Measurements from ENCODE around the gene PLPP6.
"Not testable (repeated sequence)": the region's sequence is repeated elsewhere in the genome, so short reads cannot be mapped to it uniquely, and the experiment has no call there.

Gene PLPP6

DNA sequence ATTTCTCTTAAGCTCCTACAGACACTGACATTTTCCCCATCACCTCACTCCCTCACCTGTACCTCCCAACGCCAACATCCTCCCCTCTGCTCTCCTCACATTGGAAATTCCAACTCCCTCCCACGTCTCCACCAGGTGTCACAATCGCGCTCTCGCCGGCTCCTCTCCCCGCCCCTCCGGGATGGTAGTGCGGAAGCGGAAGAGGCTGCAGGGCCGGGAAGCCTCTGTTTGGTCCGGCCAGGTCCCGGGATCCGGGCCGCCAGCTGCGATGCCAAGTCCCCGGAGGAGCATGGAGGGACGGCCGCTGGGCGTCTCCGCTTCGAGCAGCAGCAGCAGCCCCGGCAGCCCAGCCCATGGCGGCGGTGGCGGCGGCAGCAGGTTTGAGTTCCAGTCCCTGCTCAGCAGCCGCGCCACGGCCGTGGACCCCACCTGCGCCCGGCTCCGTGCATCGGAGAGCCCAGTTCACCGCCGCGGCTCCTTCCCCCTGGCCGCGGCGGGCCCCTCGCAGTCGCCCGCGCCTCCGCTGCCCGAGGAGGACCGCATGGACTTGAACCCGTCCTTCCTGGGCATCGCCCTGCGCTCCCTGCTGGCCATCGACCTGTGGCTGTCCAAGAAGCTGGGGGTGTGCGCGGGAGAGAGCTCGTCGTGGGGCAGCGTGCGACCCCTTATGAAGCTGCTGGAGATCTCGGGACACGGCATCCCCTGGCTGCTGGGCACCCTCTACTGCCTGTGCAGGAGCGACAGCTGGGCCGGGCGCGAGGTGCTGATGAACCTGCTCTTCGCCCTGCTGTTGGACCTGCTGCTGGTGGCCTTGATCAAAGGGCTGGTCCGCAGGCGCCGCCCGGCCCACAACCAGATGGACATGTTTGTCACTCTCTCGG is at the start of gene PLPP6:
PLPP6 (plus strand) TSS at position 187 of the 881 bp plus-strand sequence; CDS start at position 269, 82 bp downstream.
- peak; percentile 67 to 77 for DNase-seq

DNA sequence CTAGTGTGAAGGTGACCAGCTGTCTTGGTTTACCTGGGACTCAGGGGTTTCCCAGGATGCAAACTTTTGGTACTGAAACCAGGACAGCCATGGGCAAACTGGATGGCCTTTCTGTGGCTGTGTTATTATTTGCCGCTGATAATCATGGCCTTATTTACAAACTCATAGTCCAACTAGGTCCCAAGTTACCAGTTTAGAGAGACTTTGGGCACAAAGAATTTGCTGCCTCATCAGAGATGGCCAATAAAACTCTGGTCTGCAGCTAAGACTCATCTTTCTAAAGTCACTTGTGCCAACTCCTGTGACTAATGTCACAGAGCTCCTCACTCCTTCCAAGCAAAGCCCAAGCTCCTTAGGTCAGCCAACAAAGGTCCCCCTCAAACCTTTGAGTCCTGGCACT is 47.5 kb upstream of the PLPP6 start:
- no peak for DNase-seq

DNA sequence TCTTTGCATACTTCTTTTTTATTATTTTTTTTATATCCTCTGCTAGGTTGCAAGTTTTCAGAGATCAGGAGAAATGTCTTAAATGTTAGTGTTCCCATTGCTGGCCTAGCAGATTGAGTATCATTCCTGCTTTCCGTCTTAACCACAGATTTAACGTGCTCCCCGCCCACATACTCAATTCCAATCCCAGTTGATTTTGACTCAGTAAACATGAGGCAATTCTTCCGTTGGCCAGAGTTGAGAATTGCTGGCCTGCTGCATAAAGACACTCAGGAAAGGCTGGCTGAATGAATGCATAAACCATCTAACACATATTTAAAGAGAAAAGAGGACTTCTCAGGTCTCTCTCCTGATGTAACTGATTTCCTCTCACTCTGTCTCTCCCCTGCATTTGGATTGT is 46.8 kb upstream of the PLPP6 start:
- no peak for DNase-seq

DNA sequence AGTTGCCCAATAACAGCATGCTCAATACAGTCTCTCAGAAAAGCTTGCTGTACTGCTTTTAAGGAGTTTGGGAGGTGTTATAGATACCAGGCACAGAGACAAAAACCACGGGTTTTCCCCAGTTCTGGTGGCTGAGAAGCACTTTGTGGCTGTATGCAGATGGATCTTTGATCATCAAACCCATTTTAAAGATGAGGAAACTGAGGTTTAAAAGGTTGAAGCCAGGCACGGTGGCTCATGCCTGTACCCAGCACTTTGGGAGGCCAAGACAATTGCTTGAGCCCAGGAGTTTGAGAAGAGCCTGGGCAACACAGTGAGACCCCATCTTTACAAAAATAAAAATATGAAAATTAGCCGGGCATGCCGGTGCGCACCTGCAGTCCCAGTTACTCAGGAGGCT is 46.3 kb upstream of the PLPP6 start:
- DNase-seq: no peak

DNA sequence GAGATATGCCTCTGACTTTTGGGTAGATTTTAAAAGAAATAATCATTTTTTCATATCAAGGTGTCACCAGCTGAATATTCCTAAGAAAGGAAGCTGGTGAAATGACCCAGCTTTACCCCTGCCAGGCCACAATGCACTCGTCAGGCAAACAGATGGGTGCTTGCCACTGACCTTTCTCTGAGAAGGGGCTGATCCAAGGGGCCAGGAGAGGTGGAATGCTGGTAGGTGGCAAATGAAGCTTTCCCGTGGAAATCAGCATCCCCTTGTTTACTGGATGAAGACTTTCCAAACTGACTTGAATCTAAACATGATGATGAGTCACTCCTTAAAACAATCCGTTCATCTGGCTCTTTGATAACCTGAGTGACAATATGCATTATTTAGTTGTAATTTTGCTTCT is 44.3 kb upstream of the PLPP6 start:
- DNase-seq: no peak

DNA sequence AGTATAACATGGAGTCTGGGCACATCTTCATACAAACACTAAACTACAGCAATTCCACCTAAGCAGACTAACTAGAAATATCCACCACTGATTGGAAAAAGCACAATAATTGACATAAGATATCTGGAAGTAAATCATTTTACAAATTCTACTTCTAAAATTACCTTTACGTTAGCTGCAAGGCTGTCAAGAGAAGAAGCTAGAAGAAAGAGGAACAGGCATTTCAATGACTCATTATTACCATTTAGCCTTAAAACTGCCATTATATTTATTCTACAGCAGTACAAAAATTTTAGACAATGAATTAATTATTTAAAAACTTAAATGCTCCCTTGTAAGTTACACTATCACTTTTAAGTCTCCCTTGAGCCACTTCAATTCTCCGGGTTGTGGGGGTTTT is 43.4 kb upstream of the PLPP6 start:
- DNase-seq: no peak

DNA sequence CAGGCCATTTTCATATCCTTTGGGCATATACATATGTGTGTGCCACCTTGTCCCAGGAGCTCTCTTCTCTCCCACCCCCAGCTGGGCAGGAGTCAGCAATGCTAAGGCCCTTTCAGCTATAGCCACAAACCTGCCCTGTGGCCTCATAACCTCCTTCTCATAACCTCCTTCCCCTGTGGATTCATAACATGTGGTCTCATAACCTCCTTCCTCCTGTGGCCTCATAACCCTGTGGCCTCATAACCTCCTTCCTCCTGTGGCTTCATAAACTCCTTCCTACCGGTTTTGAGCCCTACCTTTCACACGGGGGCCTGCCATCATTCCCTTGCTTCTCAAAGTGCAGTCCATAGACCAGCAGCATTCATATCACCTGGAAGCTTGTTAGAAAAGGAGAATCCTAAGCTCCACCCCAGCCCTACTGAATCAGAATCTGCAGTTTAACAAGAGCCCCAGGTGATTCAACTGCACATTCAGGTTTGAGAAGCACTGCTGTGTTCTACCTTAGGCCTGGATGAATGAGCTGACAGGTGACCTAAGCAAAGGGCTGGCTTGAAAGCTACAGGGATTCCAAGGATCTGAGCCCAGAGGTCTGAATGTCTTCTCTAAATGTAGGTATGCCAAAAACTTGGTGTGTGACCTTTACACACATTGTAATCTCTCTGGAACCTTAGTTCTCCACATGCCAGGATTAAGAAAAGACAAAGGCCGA is 41.9 kb upstream of the PLPP6 start:
- DNase-seq: no peak

DNA sequence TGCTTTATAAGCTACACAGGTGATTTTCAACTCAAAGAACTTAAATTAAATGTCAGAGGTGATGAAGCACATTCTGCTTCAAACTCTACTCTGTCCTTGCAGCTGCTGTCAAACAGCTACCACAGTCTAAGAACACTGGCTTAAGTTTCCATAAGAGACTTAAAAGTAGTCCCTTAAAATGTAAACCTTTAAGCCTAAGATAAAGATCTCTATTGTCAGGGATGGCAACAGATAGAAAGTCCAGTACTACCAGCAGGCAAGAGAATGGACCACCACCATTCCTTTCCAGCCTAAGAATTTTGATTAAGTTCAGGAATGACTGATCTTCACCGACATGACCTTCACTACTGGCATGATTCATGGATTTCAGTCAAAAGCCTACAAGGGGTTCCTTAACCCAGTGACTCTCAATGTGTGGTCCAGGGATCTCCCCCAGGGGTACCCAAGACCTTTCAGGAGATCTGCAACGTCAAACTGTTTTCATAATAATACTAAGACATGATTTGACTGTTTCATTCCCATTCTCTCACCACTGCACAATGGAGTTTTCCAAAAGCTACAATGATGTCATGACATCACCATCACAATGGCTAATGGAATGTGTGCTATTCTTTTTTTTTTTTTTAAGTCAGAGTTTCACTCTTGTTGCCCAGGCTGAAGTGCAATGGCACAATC is 41.1 kb upstream of the PLPP6 start:
- DNase-seq: no peak

DNA sequence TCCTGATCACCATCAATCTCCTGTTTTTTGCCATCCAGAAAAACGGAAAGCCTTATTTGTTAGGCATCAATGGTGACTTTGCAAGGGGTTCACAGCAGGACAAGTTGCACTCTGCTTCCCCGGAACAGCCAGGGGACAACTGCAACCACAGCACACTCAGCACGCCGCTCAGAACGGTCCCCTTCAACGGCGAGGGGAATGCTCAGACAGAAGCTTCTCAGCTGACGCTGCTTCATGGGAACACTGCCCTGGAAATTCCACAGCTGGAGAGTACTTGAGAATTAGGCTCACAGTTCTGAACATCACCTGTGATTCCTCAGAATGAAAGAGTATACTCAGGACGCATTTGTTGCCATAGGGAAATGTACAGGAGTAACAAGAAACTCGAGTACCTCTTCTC is 40.1 kb upstream of the PLPP6 start:
- DNase-seq: no peak

DNA sequence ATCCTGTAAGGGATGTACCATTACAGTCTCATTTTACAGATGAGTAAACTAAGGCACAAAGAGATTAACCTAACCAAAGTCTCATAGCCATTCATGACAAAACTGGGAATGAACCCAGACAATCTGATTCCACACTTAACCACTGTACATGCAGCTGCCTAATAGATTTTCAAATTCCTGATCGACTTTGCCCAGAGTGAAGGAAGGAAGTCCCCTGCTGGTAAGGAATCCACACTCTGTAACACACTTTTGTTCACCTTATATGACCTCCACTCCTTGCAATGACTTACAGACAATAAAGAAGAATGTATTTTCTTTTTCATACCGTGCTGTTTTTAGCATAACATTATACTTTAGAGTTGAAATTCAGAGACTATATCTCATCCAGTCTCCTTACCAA is 31.3 kb upstream of the PLPP6 start:
- no peak for DNase-seq

DNA sequence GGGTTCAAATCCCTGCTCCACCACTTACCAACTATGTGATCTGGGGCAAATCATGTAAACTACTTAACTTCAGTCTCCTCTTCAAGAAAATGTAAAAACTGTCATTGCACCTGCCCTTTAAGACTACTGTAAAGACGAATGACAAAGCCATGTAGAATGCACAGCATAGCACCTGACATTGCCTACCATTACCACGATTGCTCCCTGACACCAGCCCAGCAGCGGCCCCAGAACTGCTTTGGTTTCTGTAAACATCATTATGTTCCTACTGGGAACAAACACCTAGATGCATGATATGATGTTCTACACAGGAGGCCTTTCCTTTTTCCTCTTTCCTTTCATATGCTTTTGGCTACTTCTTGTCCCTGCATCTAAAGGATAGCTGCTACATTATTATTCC is 23.1 kb upstream of the PLPP6 start:
- no peak for DNase-seq

DNA sequence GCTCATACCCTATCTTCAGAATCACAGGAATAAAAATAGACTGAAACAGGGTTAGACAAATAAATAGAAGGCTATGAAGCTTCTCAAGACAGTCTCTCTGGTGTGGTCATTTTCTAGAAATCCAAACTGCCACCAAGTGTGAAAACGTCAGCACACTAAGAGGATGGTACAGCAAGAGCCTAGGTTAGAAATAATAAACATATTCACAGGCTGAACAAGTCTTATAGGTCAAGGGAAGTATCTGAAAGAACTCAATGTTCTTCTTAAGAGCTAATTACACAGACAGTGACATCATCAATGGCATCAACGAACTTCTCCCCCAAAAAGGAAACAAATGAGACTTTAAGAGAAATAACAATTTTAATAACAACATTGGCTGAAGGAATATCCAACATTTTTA is 22.7 kb upstream of the PLPP6 start:
- no peak for DNase-seq

DNA sequence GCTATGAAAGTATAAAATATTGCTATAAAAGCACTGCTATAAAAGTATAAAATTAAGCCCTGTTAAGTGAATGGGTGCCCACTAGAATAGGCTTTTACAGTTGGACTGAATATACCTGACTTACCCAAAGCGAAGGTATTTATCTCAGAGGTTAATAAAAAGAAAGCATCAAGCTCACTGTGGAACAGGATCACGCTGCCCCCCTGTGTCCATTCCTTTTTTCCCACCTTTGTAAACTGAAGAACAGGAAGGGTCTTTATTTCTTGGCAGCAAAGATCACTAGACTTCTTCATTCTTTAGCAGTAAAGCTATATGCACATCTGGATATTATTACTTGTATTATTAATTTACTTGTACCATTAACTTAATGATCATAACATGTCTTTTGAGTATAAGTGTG is 22.1 kb upstream of the PLPP6 start:
- DNase-seq: no peak

DNA sequence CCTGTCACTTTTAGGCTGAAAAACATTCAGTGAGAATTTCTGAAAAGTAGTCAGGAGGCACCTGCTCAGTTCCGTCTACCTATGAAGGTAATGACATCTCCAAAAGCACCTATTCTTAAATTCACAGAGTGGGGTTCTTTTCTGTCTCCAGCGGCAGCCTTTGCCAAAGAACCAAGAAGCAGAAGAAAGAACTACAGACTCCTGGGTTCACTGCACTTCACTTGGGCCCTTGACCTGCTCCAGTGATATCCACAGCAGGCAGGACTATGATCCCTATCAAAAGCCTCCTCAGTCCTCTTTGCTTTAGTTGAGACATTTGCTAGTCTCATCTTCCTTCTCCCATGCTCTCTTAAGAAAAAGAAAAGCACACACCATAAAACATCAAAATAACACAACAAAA is 19.7 kb upstream of the PLPP6 start:
- no peak for DNase-seq

DNA sequence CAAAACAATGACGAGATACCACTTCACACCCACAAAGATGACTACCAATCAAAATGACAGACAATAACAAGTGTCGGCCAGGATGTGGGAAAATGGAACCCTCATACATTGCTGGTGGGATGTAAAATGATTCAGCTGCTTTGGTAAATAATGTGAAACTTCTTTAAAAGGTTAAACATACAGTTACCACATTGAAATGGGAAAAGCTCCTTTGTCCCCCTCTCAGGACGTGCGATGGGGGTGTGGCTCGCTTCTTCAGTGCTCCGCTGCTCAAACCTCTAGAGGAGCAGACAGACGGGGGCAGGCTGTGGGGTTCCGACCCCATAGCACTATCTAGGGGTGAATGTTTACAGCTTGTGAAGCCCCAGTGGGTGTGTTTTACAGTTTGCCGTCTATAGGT is 8.0 kb upstream of the PLPP6 start:
- DNase-seq: no peak

DNA sequence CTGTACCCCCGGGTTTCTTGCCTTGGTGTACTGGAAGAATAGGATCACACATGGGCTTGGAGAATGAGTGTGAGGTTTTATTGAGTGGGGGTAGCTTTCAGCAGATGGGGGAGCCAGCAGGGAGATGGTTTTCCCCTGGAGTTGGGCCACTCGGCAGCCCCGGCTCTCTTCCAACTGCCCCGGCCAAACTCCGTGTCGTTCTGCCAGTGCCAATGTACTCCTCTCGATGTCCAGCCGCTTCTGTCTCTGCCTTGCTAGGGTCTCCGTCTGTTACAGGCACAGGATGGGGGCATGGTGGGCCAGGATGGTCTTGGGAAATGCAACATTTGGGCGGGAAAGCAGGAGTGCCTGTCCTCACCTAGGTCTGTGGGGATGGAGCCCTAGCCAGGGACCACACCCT is 7.6 kb upstream of the PLPP6 start:
- DNase-seq: no peak

DNA sequence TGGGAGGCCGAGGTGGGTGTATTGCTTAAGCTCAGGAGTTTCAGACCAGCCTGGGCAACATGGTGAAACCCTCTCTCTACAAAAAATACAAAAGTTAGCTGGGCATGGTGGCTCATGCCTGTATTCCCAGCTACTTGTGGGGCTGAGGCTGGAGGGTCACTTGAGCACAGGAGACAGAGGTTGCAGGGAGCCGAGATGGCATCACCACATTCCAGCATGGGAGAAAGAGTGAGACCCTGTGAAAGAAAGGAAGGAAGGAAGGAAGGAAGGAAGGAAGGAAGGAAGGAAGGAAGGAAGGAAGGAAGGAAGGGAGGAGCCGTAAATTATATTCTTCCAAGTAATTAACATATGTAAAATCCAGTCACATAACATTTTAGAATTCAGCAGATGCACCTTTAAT is 5.9 kb upstream of the PLPP6 start:
- DNase-seq: not testable (repeated sequence)

DNA sequence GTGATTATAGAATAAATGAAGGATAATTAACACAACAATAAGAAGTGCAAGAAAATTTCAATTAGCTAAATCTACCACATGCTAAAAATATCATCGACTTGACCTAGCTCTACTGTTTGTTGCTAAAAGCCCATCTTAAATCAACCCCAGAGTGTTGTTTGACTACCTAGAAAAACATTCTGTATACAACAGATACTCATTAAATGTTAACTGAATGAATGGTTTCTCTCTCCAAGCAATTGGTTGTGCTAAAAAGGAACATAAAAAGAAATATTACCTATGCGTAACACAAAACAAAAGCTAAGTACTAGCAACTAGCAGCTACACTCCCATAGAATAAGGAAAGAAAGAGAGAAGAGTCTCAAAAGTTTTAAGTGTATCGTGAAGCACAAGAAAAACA is 5.5 kb upstream of the PLPP6 start:
- no peak for DNase-seq

DNA sequence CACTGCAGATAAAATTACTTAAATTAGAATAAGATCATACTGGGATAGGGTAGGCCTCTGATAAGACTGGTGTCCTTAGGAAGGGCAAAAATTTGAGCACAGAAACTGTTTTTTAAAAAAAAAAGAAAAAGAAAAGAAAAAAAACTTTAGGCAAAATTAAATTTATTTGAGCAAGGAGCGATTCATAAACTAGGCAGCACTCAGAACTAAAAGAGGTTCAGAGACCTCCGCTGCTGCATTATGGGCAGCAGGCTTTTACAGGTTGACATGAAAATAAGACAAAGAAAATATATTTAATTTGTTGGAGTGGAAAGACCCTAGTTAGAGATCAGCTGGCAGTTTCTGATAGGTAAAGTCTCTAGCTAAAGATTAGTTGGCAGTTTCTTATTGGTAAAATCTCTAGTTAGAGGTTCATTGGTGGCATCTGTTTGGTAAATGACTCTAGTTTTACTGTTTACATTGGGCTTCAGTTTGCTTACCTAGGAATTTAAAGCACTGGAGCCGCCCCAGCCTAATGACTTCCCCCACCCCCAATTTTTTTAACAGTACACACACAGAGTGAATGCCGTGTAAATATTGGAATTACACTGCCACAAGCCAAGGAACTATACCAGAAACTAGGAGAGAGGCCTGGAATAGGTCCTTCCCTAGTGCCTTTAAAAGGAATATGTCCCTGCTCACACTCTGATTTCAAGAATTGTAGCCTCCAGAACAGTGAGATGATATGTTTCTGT is 4.5 kb upstream of the PLPP6 start:
- no peak for DNase-seq

DNA sequence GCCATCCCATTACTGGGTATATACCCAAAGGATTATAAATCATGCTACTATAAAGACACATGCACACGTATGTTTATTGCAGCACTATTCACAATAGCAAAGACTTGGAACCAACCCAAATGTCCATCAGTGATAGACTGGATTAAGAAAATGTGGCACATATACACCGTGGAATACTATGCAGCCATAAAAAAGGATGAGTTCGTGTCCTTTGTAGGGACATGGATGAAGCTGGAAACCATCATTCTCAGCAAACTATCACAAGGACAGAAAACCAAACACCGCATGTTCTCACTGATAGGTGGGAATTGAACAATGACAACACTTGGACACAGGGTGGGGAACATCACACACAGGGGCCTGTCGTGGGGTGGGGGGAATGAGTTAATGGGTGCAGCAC is 1.4 kb upstream of the PLPP6 start:
- DNase-seq: not testable (repeated sequence)

DNA sequence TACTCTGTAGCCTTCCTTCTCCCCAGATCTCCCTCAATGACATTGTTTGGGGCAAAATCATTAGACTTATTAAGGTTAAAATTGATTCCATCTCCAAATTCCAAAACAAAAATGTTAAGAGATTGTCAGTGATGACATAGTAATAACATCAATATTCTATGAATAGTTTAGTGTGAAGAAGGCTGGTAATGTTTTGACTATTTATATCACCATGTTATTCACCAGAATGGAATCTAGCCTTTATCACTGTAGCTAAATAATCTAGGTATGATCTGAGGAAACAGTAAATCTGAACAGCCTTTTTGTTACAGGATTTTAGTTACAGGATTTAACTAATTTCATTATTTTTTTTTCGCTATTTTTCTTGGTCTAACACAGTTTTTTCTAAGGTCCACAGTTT is 929 bp upstream of the PLPP6 start:
- DNase-seq: no peak

DNA sequence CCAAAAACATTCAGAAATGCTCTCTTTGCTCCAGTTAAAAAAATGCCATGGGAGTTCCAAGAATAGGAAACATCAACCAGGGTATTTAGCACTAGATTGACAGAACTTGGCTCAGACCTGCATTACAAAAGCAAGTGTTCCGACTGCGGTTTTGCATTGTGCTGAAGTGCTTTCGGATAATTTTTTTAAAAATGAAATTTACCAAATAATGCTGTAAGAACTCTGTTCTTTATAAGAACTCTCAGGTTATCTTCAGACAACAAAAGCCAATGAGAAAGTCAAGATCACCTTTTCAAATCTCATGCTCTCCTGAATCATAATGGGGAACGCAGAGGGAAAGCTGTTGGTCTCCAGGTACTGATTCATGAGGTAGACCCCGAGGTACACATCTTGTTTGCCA is 483 bp upstream of the PLPP6 start:
- DNase-seq: peak in 1 of 2 experiments; percentile 67

Measured in NCI-H187 (cell line).